ENCODE measurements around the gene AKT3. TPM values are rescaled to one million over a fixed set of nuclear protein-coding genes. Genes with fewer than 3 reads are reported as not detected.

AKT3 gene
- total RNA-seq, 1 experiment from 2014 or later, result 18.7 TPM

DNA sequence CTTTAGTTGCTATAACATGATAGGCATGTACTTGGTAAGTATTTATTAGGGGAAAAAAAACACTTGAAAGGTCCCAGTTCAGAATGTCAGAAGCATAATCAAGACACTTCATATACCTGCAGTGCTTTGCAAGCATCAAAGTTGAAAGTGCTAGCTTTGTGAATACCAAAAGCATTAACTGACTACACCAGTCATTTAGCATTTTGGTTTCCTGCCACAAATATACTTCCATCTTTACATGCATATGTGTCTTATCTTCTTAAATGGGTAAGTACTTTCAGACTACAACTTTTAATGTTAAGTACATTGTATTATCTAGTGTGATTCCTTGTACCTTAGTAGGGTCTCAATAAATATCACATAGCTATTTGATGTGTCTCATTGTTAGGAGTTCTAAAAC, 43.7 kb downstream of the AKT3 start:
- H3K9me3 ChIP-seq (ENCODE audit: low read length), result no peaks in the 10 kb centered on the region
- H2AFZ ChIP-seq (ENCODE audit: low read length), result no peak overlapping the region
- ChIA-PET POLR2A (ENCODE audit: unreplicated experiment) (no interaction called here), CTCF (no interaction called here)
- no peak overlapping the region for H3K4me2 ChIP-seq (ENCODE audit: low read length)
- no peaks in the 10 kb centered on the region for H3K36me3 ChIP-seq (ENCODE audit: low read depth, low read length)
- DNase-seq, result no peak
- peaks cover 4% of the 10 kb centered on the region; the same call in 1 of the 2 replicates for H3K79me2 ChIP-seq (ENCODE audit: low read length)
- H3F3A ChIP-seq (ENCODE audit: low read length, unreplicated experiment), result no peaks in the 10 kb centered on the region
- no peak overlapping the region for H3K9ac ChIP-seq (ENCODE audit: low read length)
- no peak for ATAC-seq
- H3K4me1 ChIP-seq (ENCODE audit: insufficient read depth, low read length), result peaks cover 11% of the 10 kb centered on the region
- BruUV-seq (replicated peaks), result no TSS peak
- H3K9me2 ChIP-seq (replicated peaks; ENCODE audit: low read length), result no peaks in the 10 kb centered on the region
- H4K20me1 ChIP-seq (ENCODE audit: low read length), result no peaks in the 10 kb centered on the region
- intact Hi-C loops (cut with micrococcal nuclease), result no loop called here
- H3K4me3 ChIP-seq (ENCODE audit: low read length), result no peak overlapping the region
- H3K27me3 ChIP-seq (ENCODE audit: low read length), result no peaks in the 10 kb centered on the region
- H3K27ac ChIP-seq (ENCODE audit: low read length), result no peak overlapping the region
- TF ChIP-seq, protein P1, sequence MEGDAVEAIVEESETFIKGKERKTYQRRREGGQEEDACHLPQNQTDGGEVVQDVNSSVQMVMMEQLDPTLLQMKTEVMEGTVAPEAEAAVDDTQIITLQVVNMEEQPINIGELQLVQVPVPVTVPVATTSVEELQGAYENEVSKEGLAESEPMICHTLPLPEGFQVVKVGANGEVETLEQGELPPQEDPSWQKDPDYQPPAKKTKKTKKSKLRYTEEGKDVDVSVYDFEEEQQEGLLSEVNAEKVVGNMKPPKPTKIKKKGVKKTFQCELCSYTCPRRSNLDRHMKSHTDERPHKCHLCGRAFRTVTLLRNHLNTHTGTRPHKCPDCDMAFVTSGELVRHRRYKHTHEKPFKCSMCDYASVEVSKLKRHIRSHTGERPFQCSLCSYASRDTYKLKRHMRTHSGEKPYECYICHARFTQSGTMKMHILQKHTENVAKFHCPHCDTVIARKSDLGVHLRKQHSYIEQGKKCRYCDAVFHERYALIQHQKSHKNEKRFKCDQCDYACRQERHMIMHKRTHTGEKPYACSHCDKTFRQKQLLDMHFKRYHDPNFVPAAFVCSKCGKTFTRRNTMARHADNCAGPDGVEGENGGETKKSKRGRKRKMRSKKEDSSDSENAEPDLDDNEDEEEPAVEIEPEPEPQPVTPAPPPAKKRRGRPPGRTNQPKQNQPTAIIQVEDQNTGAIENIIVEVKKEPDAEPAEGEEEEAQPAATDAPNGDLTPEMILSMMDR (conservative IDR thresholded peaks at IDR 0.05; ENCODE audit: low read depth, low read length), result no peak
- TF ChIP-seq EZH2 (IDR thresholded peaks at IDR 0.05; ENCODE audit: low read length, unreplicated experiment), result no peak
- no peak for TF ChIP-seq EZH2phosphoT487 (IDR thresholded peaks at IDR 0.05; ENCODE audit: borderline replicate concordance, low read length)

DNA sequence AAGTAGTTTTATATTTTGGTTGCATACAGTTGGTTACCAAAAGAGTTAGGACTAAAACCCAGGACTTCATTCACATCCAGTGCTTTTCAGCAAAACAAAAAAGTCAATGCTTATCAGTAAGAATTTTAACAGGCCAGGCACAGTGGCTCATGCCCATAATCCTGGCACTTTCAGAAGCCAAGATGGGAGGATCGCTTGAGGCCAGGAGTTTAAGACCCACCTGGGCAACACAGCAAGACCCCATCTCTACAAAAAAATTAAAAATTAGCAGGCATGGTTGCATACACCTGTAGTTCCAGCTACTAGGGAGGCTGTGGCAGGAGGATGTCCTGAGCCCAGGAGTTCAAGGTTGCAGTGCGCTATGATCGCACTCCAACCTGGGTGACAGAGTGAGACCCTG, 47.3 kb downstream of the AKT3 start:
- H3K79me2 ChIP-seq (ENCODE audit: low read length), result peaks cover 4% of the 10 kb centered on the region; the same call in 1 of the 2 replicates
- ATAC-seq (no peak), DNase-seq (no peak)
- TF ChIP-seq EZH2phosphoT487 (IDR thresholded peaks at IDR 0.05; ENCODE audit: borderline replicate concordance, low read length) (no peak), EZH2 (IDR thresholded peaks at IDR 0.05; ENCODE audit: low read length, unreplicated experiment) (no peak)
- TF ChIP-seq, protein P1 (conservative IDR thresholded peaks at IDR 0.05; ENCODE audit: low read depth, low read length), result no peak
- ChIA-PET CTCF (no interaction called here), POLR2A (ENCODE audit: unreplicated experiment) (no interaction called here)
- H3K4me3 ChIP-seq (ENCODE audit: low read length), result no peak overlapping the region
- H3K9ac ChIP-seq (ENCODE audit: low read length), result no peak overlapping the region
- H3K36me3 ChIP-seq (ENCODE audit: low read depth, low read length), result no peaks in the 10 kb centered on the region
- no peak overlapping the region for H3K27ac ChIP-seq (ENCODE audit: low read length)
- H3K9me3 ChIP-seq (ENCODE audit: low read length), result no peaks in the 10 kb centered on the region
- intact Hi-C loops (cut with micrococcal nuclease), result no loop called here
- H3K4me2 ChIP-seq (ENCODE audit: low read length), result no peak overlapping the region
- peaks cover 31% of the 10 kb centered on the region for H3K4me1 ChIP-seq (ENCODE audit: insufficient read depth, low read length)
- H3K9me2 ChIP-seq (replicated peaks; ENCODE audit: low read length), result no peaks in the 10 kb centered on the region
- no TSS peak for BruUV-seq (replicated peaks)
- no peaks in the 10 kb centered on the region for H3F3A ChIP-seq (ENCODE audit: low read length, unreplicated experiment)
- no peak overlapping the region for H2AFZ ChIP-seq (ENCODE audit: low read length)
- H4K20me1 ChIP-seq (ENCODE audit: low read length), result no peaks in the 10 kb centered on the region
- H3K27me3 ChIP-seq (ENCODE audit: low read length), result no peaks in the 10 kb centered on the region

DNA sequence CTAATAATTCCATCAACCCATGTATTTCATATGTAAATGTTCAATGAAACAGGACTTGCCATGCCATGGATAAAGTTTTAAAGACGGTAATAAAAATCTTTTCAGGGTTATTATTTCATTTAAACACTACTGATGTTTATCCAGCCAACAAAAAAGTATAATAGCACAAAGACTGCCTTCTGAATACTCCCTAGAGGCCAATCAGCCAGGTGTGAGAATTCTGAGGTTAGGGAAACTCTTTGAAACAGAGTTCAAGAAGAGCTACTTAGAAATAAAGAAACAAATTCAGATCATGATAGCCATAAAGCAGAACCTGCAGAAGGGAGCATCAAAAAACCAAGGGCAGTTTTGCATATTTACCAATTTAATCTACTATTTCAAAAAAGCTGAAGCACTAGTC, 48.7 kb downstream of the AKT3 start:
- POLR2A ChIA-PET (ENCODE audit: unreplicated experiment), result no interaction called here
- intact Hi-C loops (cut with micrococcal nuclease), result no loop called here
- Histone ChIP-seq H3K4me1 (ENCODE audit: insufficient read depth, low read length) (peaks cover 31% of the 10 kb centered on the region), H3K79me2 (ENCODE audit: low read length) (peaks cover 4% of the 10 kb centered on the region; the same call in 1 of the 2 replicates), H3F3A (ENCODE audit: low read length, unreplicated experiment) (no peaks in the 10 kb centered on the region), H3K9me3 (ENCODE audit: low read length) (no peaks in the 10 kb centered on the region), H4K20me1 (ENCODE audit: low read length) (no peaks in the 10 kb centered on the region), H3K36me3 (ENCODE audit: low read depth, low read length) (no peaks in the 10 kb centered on the region), H3K4me3 (ENCODE audit: low read length) (no peak overlapping the region), H3K27ac (ENCODE audit: low read length) (no peak overlapping the region), H3K4me2 (ENCODE audit: low read length) (no peak overlapping the region), H3K9me2 (replicated peaks; ENCODE audit: low read length) (no peaks in the 10 kb centered on the region), H3K9ac (ENCODE audit: low read length) (no peak overlapping the region), H2AFZ (ENCODE audit: low read length) (no peak overlapping the region), H3K27me3 (ENCODE audit: low read length) (no peaks in the 10 kb centered on the region)
- ATAC-seq (no peak), DNase-seq (no peak)
- BruUV-seq (replicated peaks), result no TSS peak
- CTCF ChIA-PET, result no interaction called here
- TF ChIP-seq EZH2phosphoT487 (IDR thresholded peaks at IDR 0.05; ENCODE audit: borderline replicate concordance, low read length) (no peak), EZH2 (IDR thresholded peaks at IDR 0.05; ENCODE audit: low read length, unreplicated experiment) (no peak)
- TF ChIP-seq, protein P1 (conservative IDR thresholded peaks at IDR 0.05; ENCODE audit: low read depth, low read length), result no peak
